Heart right ventricle (tissue), 16 donors: ENCODE measurements around the gene ITGB3. TPM values are rescaled to one million over a fixed set of nuclear protein-coding genes. Genes with fewer than 3 reads are reported as not detected.
A peak's percentile ranks its signal among the peaks of the same experiment; 100 is the strongest.

Source experiments
- ATAC-seq, 8 donors: fragments of 200-7000 bp; cut with Tn5 transposase; one replicate each; pipeline ENCODE4 v1.9.1; 2020; ENCODE audit warnings: mild to moderate bottlenecking in 8 of 8, moderate library complexity in 8 of 8, moderate number of reproducible peaks in 1 of 8
- DNase-seq, 2 donors: peaks; one replicate each; pipeline ENCODE4 v3.0.0-alpha.2; 2020
- H3K27ac ChIP-seq, 10 donors: fragments of 200-600 bp; sonication (generic) in 2 of 10; one replicate each; pipeline versions ENCODE4 v1.5.0 to v1.8.0; 2020 to 2022; ENCODE audit warnings: mild to moderate bottlenecking in 3 of 10
- H3K27me3 ChIP-seq, 7 donors: fragments of 200-600 bp; one replicate each; pipeline ENCODE4 v1.8.0; 2021 to 2022; ENCODE audit warnings: mild to moderate bottlenecking in 2 of 7
- H3K36me3 ChIP-seq, 9 donors: fragments of 200-600 bp; sonication (generic) in 1 of 9; one replicate each; pipeline versions ENCODE4 v1.5.0 to v1.8.0; 2020 to 2022; ENCODE audit warnings: mild to moderate bottlenecking in 2 of 9
- H3K4me1 ChIP-seq, 9 donors: fragments of 200-600 bp; sonication (generic) in 1 of 9; one replicate each; pipeline versions ENCODE4 v1.5.0 to v1.8.0; 2020 to 2022; ENCODE audit warnings: mild to moderate bottlenecking in 4 of 9
- H3K4me3 ChIP-seq, 10 donors: fragments of 200-600 bp; sonication (generic) in 2 of 10; one replicate each; pipeline versions ENCODE4 v1.5.0 to v1.8.0; 2020 to 2022; ENCODE audit warnings: mild to moderate bottlenecking in 7 of 10, moderate library complexity in 2 of 10
- H3K9me3 ChIP-seq, 11 donors: fragments of 200-600 bp in 10 of 11; sonication (generic) in 2 of 11; one replicate each; pipeline versions ENCODE4 v1.5.0 to v1.8.0; 2013 to 2022; ENCODE audit warnings: mild to moderate bottlenecking in 2 of 11, control low read depth in 1 of 11, moderate library complexity in 1 of 11
- WGBS, 2 donors: extraction: QIAGEN DNeasy Blood & Tissue Kit; methylation state at CpG; one replicate each; pipeline ENCODE4 v1.1.7; 2013; ENCODE audit warnings: inconsistent platforms in 1 of 2; 5-methylcytosine and 5-hydroxymethylcytosine counted together
- intact Hi-C, 10 donors: fragments of 100-400 bp; cut with DNase I; formaldehyde crosslinking; loops; one replicate each; pipeline versions ENCODE4 v1.11.1 to v1.14.2; 2022
- polyA plus RNA-seq, 2 donors: library from polyadenylated mRNA; stranded (reverse); fragments of 200-250 nt; gene quantifications; one replicate each; pipeline ENCODE4 v1.2.3, GENCODE V29; 2013
- total RNA-seq, 10 donors: library from RNA; stranded (reverse); fragmentation: NEBNext Ultra II Directional in 3 of 10; extraction: Animal tissue kit (Norgen Biotek cat#: 25700) in 3 of 10; gene quantifications; one replicate each; pipeline versions ENCODE4 v1.2.1 to v1.2.4, GENCODE V29; 2021 to 2023
- TF ChIP-seq, protein P1 (sequence below), 9 donors: fragments of 200-600 bp; sonication (generic) in 2 of 9; IDR thresholded peaks; one replicate each; pipeline versions ENCODE4 v1.5.0 to v1.8.0; 2021 to 2022; ENCODE audit warnings: antibody characterized with exemption in 9 of 9, mild to moderate bottlenecking in 5 of 9, moderate library complexity in 1 of 9
- donor health status: Arrhythmogenic right ventricular cardiomyopathy.
- donor health status: ischemic (EF 13 %, LVEDD 7.1; RV severe dilation, severe dysfunction).
- donor health status: healthy with polysubstance abuse.
- donor health status: DM: no; HTN: yes; CAD: no.
- donor health status: DM: no; HTN: no; CAD: no.
- donor health status: ischemic (EF 25% LVEDD 6.9; RV normal size, moderate dysfunction).
- donor health status: ischemic (EF 25% LVEDD 5.7; RV mildly dilated, moderate dysfunction).
- donor health status: healthy.
- donor health status: DM: yes; HTN: yes; CAD: no.
- donor health status: Ischemic cardiomyopathy.
- donor health status: ischemic (EF 35%, LVEDD 5.7; RV mildly dilated, moderate dysfunction).
- donor health status: nonischemic (EF 11% LVEDD 7.7; RV severe dilation, severe dysfunction).
- donor health status: DM: yes; HTN: yes; CAD: no.
- donor health status: PGD.
- donor health status: ischemic (EF 29% LVEDD 5.4; RV normal size, mild dysfunction).
- donor health status: nonischemic (EF 23%, LVEDD 6.1; RV moderate dilation, normal function).

ITGB3 gene
- total and polyA plus RNA-seq, 12 donors: 1.9 to 18.0 (median 3.2) TPM

DNA sequence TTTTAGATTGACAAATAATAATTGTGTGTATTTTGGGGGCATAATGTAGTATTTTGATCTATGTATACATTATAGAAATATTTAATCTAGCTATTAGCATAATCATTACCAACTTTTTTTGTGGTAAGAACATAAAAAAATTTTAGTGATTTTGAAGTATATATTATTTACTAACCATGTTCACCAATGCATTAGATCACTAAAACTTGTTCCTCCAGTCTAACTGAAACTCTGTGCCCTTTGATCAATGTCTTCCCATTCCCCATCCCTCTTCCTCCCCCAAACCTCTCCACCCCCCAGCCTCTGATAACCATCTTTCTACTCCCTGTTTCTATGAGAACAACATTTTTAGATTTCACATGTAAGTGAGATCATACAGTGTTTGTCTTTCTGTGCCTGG is 78.7 kb downstream of the ITGB3 start:
- intact Hi-C loops: no loop called here
- Histone ChIP-seq H3K4me1 (peaks cover 0 to 9% (median 0%) of the 10 kb centered on the region in 9 donors), H3K9me3 (peaks cover 0 to 6% (median 0%) of the 10 kb centered on the region in 11 donors), H3K27me3 (no peaks in the 10 kb centered on the region), H3K27ac (no peak overlapping the region), H3K4me3 (no peak overlapping the region), H3K36me3 (peaks cover 0 to 19% (median 6%) of the 10 kb centered on the region in 9 donors)
- TF ChIP-seq, protein P1, sequence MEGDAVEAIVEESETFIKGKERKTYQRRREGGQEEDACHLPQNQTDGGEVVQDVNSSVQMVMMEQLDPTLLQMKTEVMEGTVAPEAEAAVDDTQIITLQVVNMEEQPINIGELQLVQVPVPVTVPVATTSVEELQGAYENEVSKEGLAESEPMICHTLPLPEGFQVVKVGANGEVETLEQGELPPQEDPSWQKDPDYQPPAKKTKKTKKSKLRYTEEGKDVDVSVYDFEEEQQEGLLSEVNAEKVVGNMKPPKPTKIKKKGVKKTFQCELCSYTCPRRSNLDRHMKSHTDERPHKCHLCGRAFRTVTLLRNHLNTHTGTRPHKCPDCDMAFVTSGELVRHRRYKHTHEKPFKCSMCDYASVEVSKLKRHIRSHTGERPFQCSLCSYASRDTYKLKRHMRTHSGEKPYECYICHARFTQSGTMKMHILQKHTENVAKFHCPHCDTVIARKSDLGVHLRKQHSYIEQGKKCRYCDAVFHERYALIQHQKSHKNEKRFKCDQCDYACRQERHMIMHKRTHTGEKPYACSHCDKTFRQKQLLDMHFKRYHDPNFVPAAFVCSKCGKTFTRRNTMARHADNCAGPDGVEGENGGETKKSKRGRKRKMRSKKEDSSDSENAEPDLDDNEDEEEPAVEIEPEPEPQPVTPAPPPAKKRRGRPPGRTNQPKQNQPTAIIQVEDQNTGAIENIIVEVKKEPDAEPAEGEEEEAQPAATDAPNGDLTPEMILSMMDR (IDR thresholded peaks at IDR 0.05): no peak
- no peak for DNase-seq
- ATAC-seq: no peak

DNA sequence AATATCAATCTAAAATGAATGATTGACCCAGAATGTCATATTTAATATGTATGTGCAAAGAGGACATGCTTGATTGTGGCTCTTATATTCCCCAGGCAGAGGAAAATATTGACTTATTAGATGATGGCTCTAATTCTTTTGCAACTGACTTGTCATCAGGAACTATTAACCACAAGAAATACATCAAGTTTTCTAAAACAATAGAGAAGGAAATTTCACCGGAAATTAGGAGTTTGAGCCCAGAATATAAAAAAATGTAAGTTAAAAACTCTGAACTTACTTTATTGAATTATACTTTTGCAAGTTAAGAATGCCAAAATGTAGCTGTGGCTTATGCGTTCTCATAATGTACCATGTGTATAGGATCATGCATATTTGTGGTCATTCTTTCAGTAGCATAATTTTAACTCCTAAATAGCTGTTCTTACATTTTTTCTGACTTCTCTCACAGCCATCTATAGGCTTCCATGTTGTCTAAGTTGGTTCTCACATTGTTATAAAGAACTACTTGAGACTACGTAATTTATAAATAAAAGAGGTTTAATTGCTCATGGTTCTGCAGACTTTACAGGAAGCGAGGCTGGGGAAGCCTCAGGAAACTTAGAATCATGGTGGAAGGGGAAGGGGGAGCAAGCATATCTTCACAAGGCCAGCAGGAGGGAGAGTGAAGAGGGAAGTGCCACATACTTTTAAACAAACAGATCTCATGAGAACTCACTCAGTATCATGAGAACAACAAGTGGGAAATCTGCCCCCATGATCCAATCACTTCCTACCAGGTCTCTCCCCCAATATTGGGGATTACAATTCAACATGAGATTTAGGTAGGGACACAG is 81.7 kb downstream of the ITGB3 start:
- DNase-seq (no peak), ATAC-seq (no peak)
- Histone ChIP-seq H3K36me3 (peaks cover 0 to 27% (median 5%) of the 10 kb centered on the region in 9 donors), H3K4me3 (no peak overlapping the region), H3K9me3 (peaks cover 0 to 6% (median 0%) of the 10 kb centered on the region in 11 donors), H3K27ac (peak overlapping the region in 3 of 10 donors; percentile 5 to 37 (median 17)), H3K27me3 (no peaks in the 10 kb centered on the region), H3K4me1 (peaks cover 0 to 9% (median 0%) of the 10 kb centered on the region in 9 donors)
- TF ChIP-seq, protein P1 (IDR thresholded peaks at IDR 0.05): no peak
- WGBS, 2 donors: 67 to 76% methylated on average over 4 of the region's 4 CpGs
- intact Hi-C loops: no loop called here

DNA sequence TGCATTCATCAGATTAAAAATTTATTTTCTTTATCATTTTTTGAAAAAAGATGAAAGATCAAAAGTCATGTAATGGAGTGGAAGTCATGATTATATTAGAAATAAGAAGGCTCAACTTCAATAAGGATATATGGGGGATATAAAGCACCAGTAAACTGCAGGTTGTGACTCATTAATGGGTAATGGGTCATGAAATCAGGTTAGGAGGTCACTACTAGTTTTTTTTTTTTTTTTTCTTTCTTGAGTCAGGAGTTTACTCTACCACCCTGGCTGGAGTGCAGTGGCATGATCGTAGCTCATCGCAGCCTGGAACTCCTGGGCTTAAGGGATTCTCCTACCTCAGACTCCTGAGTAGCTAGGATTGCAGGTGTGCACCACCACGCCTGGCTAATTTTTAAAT is 84.4 kb downstream of the ITGB3 start:
- ATAC-seq (no peak), DNase-seq (no peak)
- Histone ChIP-seq H3K9me3 (no peaks in the 10 kb centered on the region), H3K27ac (no peak overlapping the region), H3K27me3 (no peaks in the 10 kb centered on the region), H3K36me3 (peaks cover 0 to 28% (median 0%) of the 10 kb centered on the region in 9 donors), H3K4me1 (peaks cover 0 to 9% (median 0%) of the 10 kb centered on the region in 9 donors), H3K4me3 (no peak overlapping the region)
- intact Hi-C loops: no loop called here
- TF ChIP-seq, protein P1 (IDR thresholded peaks at IDR 0.05): no peak
- 100% methylated on average over 3 of the region's 3 CpGs for WGBS, 2 donors

DNA sequence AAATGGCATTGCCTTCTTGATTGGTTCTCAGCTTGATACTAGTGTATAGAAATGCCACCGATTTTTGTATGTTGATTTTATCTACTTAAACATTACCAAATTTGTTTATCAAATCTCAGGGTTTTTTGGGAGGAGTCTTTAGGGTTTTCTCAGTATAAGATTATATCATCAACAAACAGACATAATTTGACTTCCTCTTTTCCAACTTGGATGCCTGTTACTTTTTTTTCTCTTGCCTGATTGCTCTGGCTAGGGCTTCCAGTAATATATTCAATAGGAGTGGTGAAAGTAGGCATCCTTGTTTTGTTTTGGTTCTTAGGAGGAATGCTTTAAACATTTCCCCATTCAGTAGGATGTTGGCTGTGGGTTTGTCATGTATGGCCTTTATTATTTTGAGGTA is 99.2 kb downstream of the ITGB3 start:
- Histone ChIP-seq H3K36me3 (no peaks in the 10 kb centered on the region), H3K9me3 (no peaks in the 10 kb centered on the region), H3K4me3 (no peak overlapping the region), H3K27me3 (no peaks in the 10 kb centered on the region), H3K27ac (no peak overlapping the region), H3K4me1 (no peaks in the 10 kb centered on the region)
- intact Hi-C loops: no loop called here
- WGBS, 2 donors: 79 to 89% methylated on average over 1 of the region's 1 CpG
- DNase-seq: no peak
- TF ChIP-seq, protein P1 (IDR thresholded peaks at IDR 0.05): no peak
- no peak for ATAC-seq
